Myocyte (in vitro differentiated cells): ENCODE results near the gene FRG2C. TPM values are rescaled to one million over a fixed set of nuclear protein-coding genes. Genes with fewer than 3 reads are reported as not detected.
"Not testable (repeated sequence)": the region's sequence is repeated elsewhere in the genome, so short reads cannot be mapped to it uniquely, and the experiment has no call there.

Experiments
- DNase-seq: peaks from one replicate; pipeline ENCODE4 v3.0.0-alpha.2; 2012; ENCODE audit warnings: low read depth
- polyA plus RNA-seq: library from polyadenylated mRNA; unstranded; fragments of >200 nt; gene quantifications from one replicate; pipeline ENCODE4 v1.2.1, GENCODE V29; 2012; ENCODE audit warnings: missing spikeins
- total RNA-seq: library from RNA; depleted of rRNA; stranded (reverse); fragments of >200 nt; gene quantifications from 2 replicates; pipeline ENCODE4 v1.2.3, GENCODE V29; 2014

Gene FRG2C
- not detected in 2 replicates for total RNA-seq
- polyA plus RNA-seq = not detected

GRCh38 chr3:75664028-75664427 is at the start of gene FRG2C:
FRG2C (plus strand) TSS chr3:75664328; CDS start chr3:75664380, 52 bp downstream.
- not testable (repeated sequence) for DNase-seq

GRCh38 chr3:75618666-75619305 is 45.3 kb upstream of the FRG2C start:
- peak; percentile 16 for DNase-seq

GRCh38 chr3:75619481-75620031 is 44.6 kb upstream of the FRG2C start:
- DNase-seq = not testable (repeated sequence)

- DNase-seq = not testable (repeated sequence)
Measured at GRCh38 chr3:75621772-75622171, 42.4 kb upstream of the FRG2C start.

GRCh38 chr3:75623656-75624055 is 40.5 kb upstream of the FRG2C start:
- DNase-seq = not testable (repeated sequence)

GRCh38 chr3:75630887-75631535 is 33.1 kb upstream of the FRG2C start:
- not testable (repeated sequence) for DNase-seq

GRCh38 chr3:75631541-75631940 is 32.6 kb upstream of the FRG2C start:
- DNase-seq = no peak

- not testable (repeated sequence) for DNase-seq
Measured at GRCh38 chr3:75638947-75639346, 25.2 kb upstream of the FRG2C start.

GRCh38 chr3:75641107-75641517 is 23.0 kb upstream of the FRG2C start:
- peak; percentile 87 for DNase-seq

GRCh38 chr3:75643031-75643800 is 20.9 kb upstream of the FRG2C start:
- DNase-seq = peak; percentile 52

- not testable (repeated sequence) for DNase-seq
Measured at GRCh38 chr3:75645548-75645947, 18.6 kb upstream of the FRG2C start.

- no peak for DNase-seq
Measured at GRCh38 chr3:75650191-75650590, 13.9 kb upstream of the FRG2C start.

GRCh38 chr3:75655101-75655904 is 8.8 kb upstream of the FRG2C start:
- DNase-seq = not testable (repeated sequence)

- DNase-seq = not testable (repeated sequence)
Measured at GRCh38 chr3:75655956-75656355, 8.2 kb upstream of the FRG2C start.

- peak; percentile 32 for DNase-seq
Measured at GRCh38 chr3:75658411-75659107, 5.6 kb upstream of the FRG2C start.

GRCh38 chr3:75659108-75659433 is 5.1 kb upstream of the FRG2C start:
- not testable (repeated sequence) for DNase-seq

GRCh38 chr3:75665626-75666025 is 1.5 kb downstream of the FRG2C start:
- not testable (repeated sequence) for DNase-seq

- not testable (repeated sequence) for DNase-seq
Measured at GRCh38 chr3:75667757-75668701, 3.9 kb downstream of the FRG2C start.

GRCh38 chr3:75668759-75669347 is 4.7 kb downstream of the FRG2C start:
- DNase-seq = not testable (repeated sequence)
